GM19455 (cell line): Measurements from ENCODE around the gene ERC2.

ENCODE experiments used
- ATAC-seq: cut with Tn5 transposase; IDR thresholded peaks from one replicate; pipeline ENCODE4 v1.9.1; 2021; ENCODE audit not compliant: unreplicated experiment

Gene ERC2

DNA sequence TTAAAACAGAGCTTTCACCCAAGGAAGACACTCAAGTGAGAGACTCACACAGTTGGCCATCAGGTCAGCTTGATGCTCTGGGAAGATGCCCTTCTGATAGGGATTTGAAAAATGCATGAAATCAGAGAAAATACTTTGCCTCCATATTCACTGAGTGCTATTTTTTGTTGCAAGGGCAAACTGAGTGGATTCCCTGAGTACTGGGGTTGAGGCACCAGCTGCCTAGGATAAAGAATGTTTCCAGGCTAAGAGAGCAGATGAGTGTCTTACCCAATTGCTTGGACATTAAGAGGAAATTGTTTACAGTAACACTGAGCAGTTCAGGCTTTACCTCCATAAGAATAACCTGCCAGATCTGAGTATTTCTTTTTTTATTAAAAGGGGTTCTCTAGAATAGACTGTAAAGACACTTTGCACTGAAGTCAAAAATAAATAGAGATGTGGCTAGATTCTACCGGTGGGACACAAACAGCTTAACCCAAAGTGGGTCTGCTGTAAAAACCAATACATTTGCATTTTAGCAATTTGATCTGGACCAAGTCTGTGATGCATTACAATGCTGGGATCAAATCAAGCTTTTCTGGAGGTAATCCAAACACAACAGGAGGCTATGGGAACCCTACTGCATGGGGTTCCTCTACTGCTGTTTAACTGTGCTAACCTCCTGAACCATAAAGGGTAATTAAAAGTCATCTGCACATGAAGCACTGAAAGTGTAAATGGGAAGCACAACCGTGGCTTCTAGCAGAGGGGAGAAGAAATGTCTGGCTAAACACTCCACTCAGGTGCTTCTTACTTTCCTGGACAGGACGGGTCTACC lies 742.4 kb downstream of the ERC2 start:
- ATAC-seq, result no peak

GRCh38 chr3:55724821-55725220 lies 743.4 kb downstream of the ERC2 start:
- ATAC-seq, result peak; percentile 75

- ATAC-seq, result no peak
Observed at GRCh38 chr3:55724407-55724784, 743.9 kb downstream of the ERC2 start.

DNA sequence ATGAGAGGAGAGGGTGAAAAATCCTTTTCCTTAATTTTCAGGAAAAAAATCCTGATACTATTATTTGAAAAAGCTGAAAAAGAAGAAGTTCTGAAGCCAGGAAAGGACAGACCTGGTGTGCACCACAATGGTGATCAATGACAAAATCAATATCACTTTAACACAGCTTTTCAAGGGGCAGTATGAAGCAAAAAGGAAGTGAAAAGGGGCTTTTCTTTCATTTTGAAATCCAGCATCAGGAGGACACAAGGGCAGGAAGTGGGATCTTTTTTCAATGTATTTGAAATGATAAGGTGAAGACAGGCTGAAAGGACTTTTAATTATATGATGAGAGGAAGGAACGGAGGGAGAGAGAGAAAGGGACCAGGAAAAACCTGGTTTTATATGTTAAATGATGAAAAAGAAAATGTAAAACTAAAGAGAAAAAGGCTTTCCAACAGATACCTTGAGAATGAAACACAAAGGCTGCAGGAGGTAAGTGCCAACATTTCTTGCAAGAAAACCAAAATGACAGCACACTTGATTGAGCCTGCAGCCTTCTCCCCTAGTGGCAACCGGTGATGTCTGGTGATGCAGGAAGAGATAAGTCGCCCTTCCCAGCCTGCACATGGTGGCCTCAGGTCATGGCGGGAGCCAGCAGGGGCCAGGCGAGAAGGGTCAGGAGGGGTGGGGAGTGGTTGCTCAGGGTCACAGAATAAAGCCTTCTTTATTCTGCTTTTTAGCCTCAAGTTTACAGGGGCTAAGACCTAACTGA lies 744.4 kb downstream of the ERC2 start:
- no peak for ATAC-seq

GRCh38 chr3:55721716-55722484 lies 746.4 kb downstream of the ERC2 start:
- ATAC-seq, result no peak

- ATAC-seq, result no peak
Observed at GRCh38 chr3:55720614-55721013, 747.7 kb downstream of the ERC2 start.

DNA sequence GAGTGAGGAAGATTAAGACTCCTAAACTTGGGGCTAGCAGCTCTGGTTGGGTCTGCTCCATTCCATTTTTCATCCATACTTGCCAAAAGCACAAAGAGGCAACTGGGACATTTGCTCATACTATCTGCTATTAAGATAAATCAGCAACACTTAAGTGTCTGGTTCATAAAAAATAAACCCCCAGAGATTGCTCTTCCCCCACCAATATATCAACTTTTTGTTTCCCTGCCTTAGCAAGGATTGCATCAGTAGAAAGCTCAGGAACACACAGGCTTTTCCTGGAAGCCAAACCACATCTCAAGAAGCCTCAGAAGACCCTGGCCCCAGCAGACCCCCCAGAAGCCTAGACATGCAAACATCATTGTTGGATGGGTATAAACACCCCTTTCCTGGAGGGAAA lies 748.8 kb downstream of the ERC2 start:
- no peak for ATAC-seq

GRCh38 chr3:55719006-55719405 lies 749.3 kb downstream of the ERC2 start:
- no peak for ATAC-seq

DNA sequence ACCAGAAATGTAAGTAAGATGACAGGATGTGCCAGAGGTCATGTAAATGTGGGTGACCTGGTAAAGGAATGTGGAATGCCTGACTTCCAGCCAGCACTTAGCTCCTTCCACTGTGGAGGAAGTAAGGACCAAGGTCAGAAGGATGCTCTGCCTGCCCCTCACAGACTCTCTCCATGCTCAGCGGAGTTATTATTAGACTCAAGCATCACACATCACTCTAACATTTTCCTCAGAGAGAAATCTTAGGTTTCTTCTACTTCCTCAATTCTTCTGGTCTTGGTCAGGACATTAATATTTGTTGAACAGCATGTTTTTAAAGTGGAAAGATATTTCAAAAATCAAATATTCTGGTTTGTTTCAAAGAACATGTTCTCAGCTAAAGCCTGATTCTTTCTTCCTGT lies 749.7 kb downstream of the ERC2 start:
- no peak for ATAC-seq

- ATAC-seq, result no peak
Observed at GRCh38 chr3:55718074-55718473, 750.2 kb downstream of the ERC2 start.

- ATAC-seq, result no peak
Observed at GRCh38 chr3:55717481-55717880, 750.8 kb downstream of the ERC2 start.

GRCh38 chr3:55716611-55717225 lies 751.5 kb downstream of the ERC2 start:
- ATAC-seq, result no peak

GRCh38 chr3:55716044-55716443 lies 752.2 kb downstream of the ERC2 start:
- no peak for ATAC-seq

DNA sequence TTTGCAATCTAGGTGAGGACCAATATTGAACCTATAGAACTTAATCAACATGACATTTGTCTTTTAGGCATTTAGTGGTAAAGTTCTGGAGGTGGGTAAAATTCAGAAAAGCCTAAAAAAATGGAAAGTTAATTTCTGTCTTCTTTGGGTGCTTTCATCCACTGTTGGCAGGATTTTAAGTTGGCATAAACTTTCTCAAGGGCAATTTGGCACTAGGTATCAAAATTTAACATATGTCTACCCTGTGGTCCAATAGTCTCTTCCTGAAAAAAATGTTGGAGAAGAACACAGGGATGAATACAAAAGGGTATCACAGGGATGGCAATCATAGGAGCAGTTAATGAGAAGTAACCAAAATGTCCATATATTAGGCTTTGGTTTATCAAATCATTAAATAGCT lies 754.2 kb downstream of the ERC2 start:
- ATAC-seq, result no peak

DNA sequence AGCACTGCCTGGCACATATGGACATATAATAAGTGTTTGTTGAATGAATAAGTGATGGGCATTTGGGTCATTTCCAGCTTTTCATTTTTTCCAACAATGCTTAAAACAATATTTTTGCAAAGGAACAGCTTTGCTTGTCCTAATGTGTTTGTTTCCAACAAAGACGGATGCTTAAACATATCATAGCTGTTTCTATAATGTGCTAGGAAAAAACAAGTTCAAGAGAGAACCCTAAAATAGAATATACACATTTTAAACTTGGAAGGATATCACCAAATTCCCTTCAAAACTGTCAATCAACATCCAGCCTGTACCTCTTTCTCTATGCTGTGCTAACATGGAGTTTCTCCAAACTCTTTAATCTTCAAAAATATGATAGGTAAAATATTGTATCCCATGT lies 756.6 kb downstream of the ERC2 start:
- no peak for ATAC-seq

- no peak for ATAC-seq
Observed at GRCh38 chr3:55709411-55710012, 758.8 kb downstream of the ERC2 start.

- ATAC-seq, result no peak
Observed at GRCh38 chr3:55708921-55709320, 759.3 kb downstream of the ERC2 start.

DNA sequence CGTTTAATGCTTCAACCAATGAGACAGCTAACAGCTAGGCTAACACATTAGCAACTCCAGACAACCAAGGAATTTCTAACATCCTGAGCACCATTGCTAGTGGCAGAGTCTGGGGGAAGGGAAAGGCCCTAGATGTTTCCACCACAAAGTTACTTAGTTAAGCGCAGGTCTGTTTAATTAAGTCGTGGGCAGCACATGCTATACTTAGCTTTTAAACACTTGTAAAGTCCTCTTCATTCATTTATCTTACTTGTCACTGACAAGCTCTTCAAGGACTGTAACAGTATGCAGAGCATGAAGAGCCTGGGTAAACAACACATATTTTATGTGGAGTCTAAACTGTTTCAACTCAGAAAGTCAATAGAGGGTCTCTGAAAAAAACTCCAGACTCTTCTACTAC lies 760.0 kb downstream of the ERC2 start:
- no peak for ATAC-seq

DNA sequence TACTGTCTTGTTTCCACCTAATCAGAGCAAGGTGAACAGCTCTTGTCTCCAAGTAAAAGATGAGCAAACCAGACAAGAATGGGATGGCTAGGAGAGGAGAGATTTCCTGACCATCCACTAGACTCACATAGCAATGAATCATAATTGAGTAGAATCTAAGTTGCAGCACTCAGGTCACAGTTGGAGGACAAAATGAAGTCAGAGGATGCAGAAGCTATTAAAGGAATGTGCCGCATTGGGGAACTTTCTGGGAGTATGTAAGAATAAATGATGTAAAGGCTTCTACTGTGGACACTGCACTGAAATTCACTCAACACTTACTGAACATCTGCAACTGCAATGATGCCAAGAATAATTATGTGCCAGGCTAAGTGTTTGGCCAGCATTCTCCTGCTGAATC lies 763.7 kb downstream of the ERC2 start:
- ATAC-seq, result no peak

- ATAC-seq, result no peak
Observed at GRCh38 chr3:55702822-55703221, 765.4 kb downstream of the ERC2 start.

DNA sequence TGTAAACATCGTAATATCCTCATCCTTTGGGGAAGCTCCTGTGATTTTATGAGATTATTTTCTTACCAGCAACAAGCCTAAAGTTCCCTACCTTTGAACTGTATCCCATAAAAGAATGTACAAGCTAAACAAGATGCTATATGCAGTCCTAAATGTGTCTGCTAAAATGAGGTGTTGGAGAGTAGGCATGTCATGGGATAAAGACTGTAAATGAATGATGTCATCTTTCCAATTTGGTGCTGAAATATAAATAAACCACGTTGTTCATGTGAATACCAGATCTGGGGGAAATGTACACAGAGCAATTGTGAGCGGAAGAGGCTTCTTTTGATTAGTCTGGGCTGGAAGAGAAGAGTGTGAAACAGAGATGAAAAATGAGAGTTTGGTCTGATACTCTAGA lies 766.3 kb downstream of the ERC2 start:
- ATAC-seq, result no peak
